ENCODE results near the gene ULBP2.
"Not testable (repeated sequence)": the region's sequence is repeated elsewhere in the genome, so short reads cannot be mapped to it uniquely, and the experiment has no call there.

The ULBP2 gene

GRCh38 chr6:149907317-149907716, 34.5 kb upstream of the ULBP2 start:
- FAIRE-seq: no peak
- no peak for DNase-seq (ENCODE audit: insufficient read length, low spot score)
- no peak for TF ChIP-seq PAX5 (IDR thresholded peaks at IDR 0.05; ENCODE audit: insufficient read depth, low read length, severe bottlenecking)
- no peak for TF ChIP-seq TAF1 (IDR thresholded peaks at IDR 0.05; ENCODE audit: low read depth, low read length)
- no peak for TF ChIP-seq POU2F2 (IDR thresholded peaks at IDR 0.05; ENCODE audit: low read depth, low read length)
- no peak for TF ChIP-seq SPI1 (IDR thresholded peaks at IDR 0.05; ENCODE audit: low read depth, low read length)
- TF ChIP-seq POLR2A (IDR thresholded peaks at IDR 0.05; ENCODE audit: low read depth, low read length): no peak
- TF ChIP-seq POLR2AphosphoS5 (IDR thresholded peaks at IDR 0.05; ENCODE audit: low read depth, low read length): no peak

- DNase-seq (ENCODE audit: insufficient read length, low spot score); FAIRE-seq: not testable (repeated sequence)
These were observed 33.3 kb upstream of the ULBP2 start for GRCh38 chr6:149908480-149908879.

GRCh38 chr6:149909701-149910470, 31.9 kb upstream of the ULBP2 start:
- FAIRE-seq (no peak), DNase-seq (ENCODE audit: insufficient read length, low spot score) (no peak)
- TF ChIP-seq POU2F2 (IDR thresholded peaks at IDR 0.05; ENCODE audit: low read depth, low read length) (no peak), POLR2A (IDR thresholded peaks at IDR 0.05; ENCODE audit: low read depth, low read length) (no peak), TAF1 (IDR thresholded peaks at IDR 0.05; ENCODE audit: low read depth, low read length) (no peak), SPI1 (IDR thresholded peaks at IDR 0.05; ENCODE audit: low read depth, low read length) (no peak), PAX5 (IDR thresholded peaks at IDR 0.05; ENCODE audit: insufficient read depth, low read length, severe bottlenecking) (no peak), POLR2AphosphoS5 (IDR thresholded peaks at IDR 0.05; ENCODE audit: low read depth, low read length) (no peak)

- no peak for TF ChIP-seq POU2F2 (IDR thresholded peaks at IDR 0.05; ENCODE audit: low read depth, low read length)
- no peak for TF ChIP-seq PAX5 (IDR thresholded peaks at IDR 0.05; ENCODE audit: insufficient read depth, low read length, severe bottlenecking)
- no peak for TF ChIP-seq SPI1 (IDR thresholded peaks at IDR 0.05; ENCODE audit: low read depth, low read length)
- TF ChIP-seq POLR2A (IDR thresholded peaks at IDR 0.05; ENCODE audit: low read depth, low read length): no peak
- TF ChIP-seq POLR2AphosphoS5 (IDR thresholded peaks at IDR 0.05; ENCODE audit: low read depth, low read length): no peak
- TF ChIP-seq TAF1 (IDR thresholded peaks at IDR 0.05; ENCODE audit: low read depth, low read length): no peak
- DNase-seq (ENCODE audit: insufficient read length, low spot score) (no peak), FAIRE-seq (no peak)
These were observed 31.1 kb upstream of the ULBP2 start for GRCh38 chr6:149910721-149911151.

GRCh38 chr6:149912680-149913079, 29.1 kb upstream of the ULBP2 start:
- FAIRE-seq; DNase-seq (ENCODE audit: insufficient read length, low spot score): not testable (repeated sequence)

- no peak for TF ChIP-seq POLR2AphosphoS5 (IDR thresholded peaks at IDR 0.05; ENCODE audit: low read depth, low read length)
- TF ChIP-seq TAF1 (IDR thresholded peaks at IDR 0.05; ENCODE audit: low read depth, low read length): no peak
- no peak for TF ChIP-seq PAX5 (IDR thresholded peaks at IDR 0.05; ENCODE audit: insufficient read depth, low read length, severe bottlenecking)
- no peak for TF ChIP-seq POU2F2 (IDR thresholded peaks at IDR 0.05; ENCODE audit: low read depth, low read length)
- no peak for TF ChIP-seq SPI1 (IDR thresholded peaks at IDR 0.05; ENCODE audit: low read depth, low read length)
- no peak for TF ChIP-seq POLR2A (IDR thresholded peaks at IDR 0.05; ENCODE audit: low read depth, low read length)
- FAIRE-seq (no peak), DNase-seq (ENCODE audit: insufficient read length, low spot score) (no peak)
These were observed 28.7 kb upstream of the ULBP2 start for GRCh38 chr6:149913085-149913484.

GRCh38 chr6:149913540-149914240, 28.1 kb upstream of the ULBP2 start:
- FAIRE-seq (no peak), DNase-seq (ENCODE audit: insufficient read length, low spot score) (no peak)
- TF ChIP-seq POLR2AphosphoS5 (IDR thresholded peaks at IDR 0.05; ENCODE audit: low read depth, low read length) (no peak), POLR2A (IDR thresholded peaks at IDR 0.05; ENCODE audit: low read depth, low read length) (no peak), TAF1 (IDR thresholded peaks at IDR 0.05; ENCODE audit: low read depth, low read length) (no peak), PAX5 (IDR thresholded peaks at IDR 0.05; ENCODE audit: insufficient read depth, low read length, severe bottlenecking) (no peak), POU2F2 (IDR thresholded peaks at IDR 0.05; ENCODE audit: low read depth, low read length) (no peak), SPI1 (IDR thresholded peaks at IDR 0.05; ENCODE audit: low read depth, low read length) (no peak)

- FAIRE-seq: no peak
- DNase-seq (ENCODE audit: insufficient read length, low spot score): no peak
- no peak for TF ChIP-seq POLR2A (IDR thresholded peaks at IDR 0.05; ENCODE audit: low read depth, low read length)
- no peak for TF ChIP-seq POU2F2 (IDR thresholded peaks at IDR 0.05; ENCODE audit: low read depth, low read length)
- no peak for TF ChIP-seq TAF1 (IDR thresholded peaks at IDR 0.05; ENCODE audit: low read depth, low read length)
- no peak for TF ChIP-seq POLR2AphosphoS5 (IDR thresholded peaks at IDR 0.05; ENCODE audit: low read depth, low read length)
- no peak for TF ChIP-seq SPI1 (IDR thresholded peaks at IDR 0.05; ENCODE audit: low read depth, low read length)
- no peak for TF ChIP-seq PAX5 (IDR thresholded peaks at IDR 0.05; ENCODE audit: insufficient read depth, low read length, severe bottlenecking)
These were observed 25.6 kb upstream of the ULBP2 start for GRCh38 chr6:149915970-149916865.

GRCh38 chr6:149917679-149918078, 24.1 kb upstream of the ULBP2 start:
- TF ChIP-seq POLR2A (IDR thresholded peaks at IDR 0.05; ENCODE audit: low read depth, low read length) (no peak), PAX5 (IDR thresholded peaks at IDR 0.05; ENCODE audit: insufficient read depth, low read length, severe bottlenecking) (no peak), TAF1 (IDR thresholded peaks at IDR 0.05; ENCODE audit: low read depth, low read length) (no peak)
- FAIRE-seq: no peak
- no peak for DNase-seq (ENCODE audit: insufficient read length, low spot score)
